ENCODE measurements around the gene TEX38. TPM values are rescaled to one million over a fixed set of nuclear protein-coding genes. Genes with fewer than 3 reads are reported as not detected.

Gene TEX38
- total RNA-seq, 1 experiment from 2014 or later = 0.47 TPM

- intact Hi-C loops (cut with micrococcal nuclease) = no loop called here
- Histone ChIP-seq H4K20me1 (ENCODE audit: insufficient read depth) (no peaks in the 10 kb centered on the region), H3K4me2 (ENCODE audit: low read length) (no peak overlapping the region; the same call in 1 of the 2 replicates)
These were observed 28.3 kb upstream of the TEX38 start for GRCh38 chr1:46643368-46643775.

GRCh38 chr1:46645815-46646214 lies 25.8 kb upstream of the TEX38 start:
- ATAC-seq (no peak), DNase-seq (ENCODE audit: low read depth, low spot score) (no peak)
- Histone ChIP-seq H4K20me1 (ENCODE audit: insufficient read depth) (no peaks in the 10 kb centered on the region), H3K79me2 (ENCODE audit: insufficient read depth, low read length) (no peaks in the 10 kb centered on the region), H3K4me1 (ENCODE audit: control insufficient read depth in 1 of 2, insufficient read depth in 2 of 2, low read length in 2 of 2) (peaks cover 0 to 6% of the 10 kb centered on the region in 2 experiments; a peak in 2 of 4 replicates), H3K4me2 (ENCODE audit: low read length) (no peak overlapping the region), H3K9ac (ENCODE audit: low read length) (no peak overlapping the region), H3K9me2 (ENCODE audit: insufficient read depth) (no peaks in the 10 kb centered on the region), H3K4me3 (replicated peaks in 1 of 2; ENCODE audit: low read depth in 1 of 2, low read length in 2 of 2) (no peak overlapping the region), H2AFZ (ENCODE audit: low read depth, low read length, poor library complexity, severe bottlenecking) (no peak overlapping the region), H3K27ac (ENCODE audit: low read depth, low read length) (no peak overlapping the region), H3K9me3 (ENCODE audit: control insufficient read depth in 1 of 2, insufficient read depth in 1 of 2, low read depth in 1 of 2, low read length in 2 of 2) (no peaks in the 10 kb centered on the region), H3K36me3 (ENCODE audit: control insufficient read depth in 1 of 2, insufficient read depth in 2 of 2, low read length in 2 of 2) (peaks cover 3 to 22% of the 10 kb centered on the region in 2 experiments; a peak in 1 of 4 replicates), H3K27me3 (ENCODE audit: insufficient read depth, low read length) (no peaks in the 10 kb centered on the region)
- BruUV-seq (replicated peaks) = no TSS peak
- ChIA-PET RAD21 (ENCODE audit: low non-redundant PET in 1 of 2, low total read pairs in 2 of 2, uncharacterized antibody in 2 of 2, unreplicated experiment in 2 of 2) (no interaction called here), POLR2A (no interaction called here), CTCF (no interaction called here)
- intact Hi-C loops (cut with micrococcal nuclease) = no loop called here
- TF ChIP-seq POLR2A (IDR thresholded peaks at IDR 0.05; ENCODE audit: borderline replicate concordance, extremely low read depth, insufficient read depth, insufficient read length) (no peak), CTCF (IDR thresholded peaks at IDR 0.05 in 2 of 3, conservative IDR thresholded peaks at IDR 0.05 in 1 of 3; ENCODE audit: borderline replicate concordance in 1 of 3, insufficient read depth in 1 of 3, low read depth in 2 of 3, low read length in 2 of 3) (no peak), YY1 (IDR thresholded peaks at IDR 0.05; ENCODE audit: extremely low read depth, insufficient replicate concordance, low read depth, low read length) (no peak), ELF1 (IDR thresholded peaks at IDR 0.05; ENCODE audit: borderline replicate concordance, low read depth) (no peak), JUND (IDR thresholded peaks at IDR 0.05) (no peak), ATF3 (IDR thresholded peaks at IDR 0.05) (no peak), MAX (IDR thresholded peaks at IDR 0.05) (no peak), SIN3A (IDR thresholded peaks at IDR 0.05; ENCODE audit: low read depth) (no peak), REST (IDR thresholded peaks at IDR 0.05; ENCODE audit: low read depth) (no peak), RAD21 (IDR thresholded peaks at IDR 0.05; ENCODE audit: low read depth) (no peak), CEBPB (IDR thresholded peaks at IDR 0.05; ENCODE audit: low read depth) (no peak)

More at GRCh38 chr1:46643368-46643775, 28.3 kb upstream of the TEX38 start:
- Histone ChIP-seq H3K27ac (ENCODE audit: low read depth, low read length) (no peak overlapping the region), H3K9me2 (ENCODE audit: insufficient read depth) (no peaks in the 10 kb centered on the region), H2AFZ (ENCODE audit: low read depth, low read length, poor library complexity, severe bottlenecking) (no peak overlapping the region), H3K36me3 (ENCODE audit: control insufficient read depth in 1 of 2, insufficient read depth in 2 of 2, low read length in 2 of 2) (peaks cover 0 to 4% of the 10 kb centered on the region in 2 experiments; a peak in 1 of 4 replicates), H3K4me3 (replicated peaks in 1 of 2; ENCODE audit: low read depth in 1 of 2, low read length in 2 of 2) (no peak overlapping the region), H3K79me2 (ENCODE audit: insufficient read depth, low read length) (no peaks in the 10 kb centered on the region), H3K9ac (ENCODE audit: low read length) (no peak overlapping the region), H3K4me1 (ENCODE audit: control insufficient read depth in 1 of 2, insufficient read depth in 2 of 2, low read length in 2 of 2) (peaks cover 0 to 6% of the 10 kb centered on the region in 2 experiments; a peak in 2 of 4 replicates), H3K27me3 (ENCODE audit: insufficient read depth, low read length) (no peaks in the 10 kb centered on the region), H3K9me3 (ENCODE audit: control insufficient read depth in 1 of 2, insufficient read depth in 1 of 2, low read depth in 1 of 2, low read length in 2 of 2) (no peaks in the 10 kb centered on the region)
- ChIA-PET RAD21 (ENCODE audit: low non-redundant PET in 1 of 2, low total read pairs in 2 of 2, uncharacterized antibody in 2 of 2, unreplicated experiment in 2 of 2) (no interaction called here), POLR2A (no interaction called here), CTCF (no interaction called here)
- DNase-seq (ENCODE audit: low read depth, low spot score) (no peak), ATAC-seq (peak; percentile 42; the same call in 1 of the 2 replicates)
- BruUV-seq (replicated peaks) = no TSS peak
- TF ChIP-seq FOSL1 (IDR thresholded peaks at IDR 0.05; ENCODE audit: low read depth) (no peak), JUND (IDR thresholded peaks at IDR 0.05) (no peak), SP1 (IDR thresholded peaks at IDR 0.05; ENCODE audit: low read depth) (no peak), POLR2AphosphoS5 (IDR thresholded peaks at IDR 0.05; ENCODE audit: low read depth, low read length) (no peak)
